HepG2 (cell line): ENCODE data around the gene RPL35A. TPM values are rescaled to one million over a fixed set of nuclear protein-coding genes. Genes with fewer than 3 reads are reported as not detected.
A peak's percentile ranks its signal among the peaks of the same experiment; 100 is the strongest.

Experiments used
- ATF1 ChIP-seq: IDR thresholded peaks from 2 replicates; pipeline ENCODE4 v1.6.1; 2016; ENCODE audit warnings: mild to moderate bottlenecking, control low read depth
- ATRX ChIP-seq: sonication (generic); formaldehyde crosslinking; IDR thresholded peaks from 2 replicates; pipeline ENCODE4 v1.4.0; 2020; ENCODE audit warnings: missing genetic modification reagents, borderline replicate concordance
- CTCF ChIP-seq: sonication (generic); formaldehyde crosslinking; IDR thresholded peaks from 2 replicates; pipeline ENCODE4 v1.5.0; 2020; ENCODE audit warnings: mild to moderate bottlenecking, missing genetic modification reagents, moderate library complexity
- E2F1 ChIP-seq: sonication (generic); formaldehyde crosslinking; IDR thresholded peaks from 2 replicates; pipeline ENCODE4 v1.5.0; 2020; ENCODE audit warnings: missing genetic modification reagents
- FOXC1 ChIP-seq: sonication (generic); formaldehyde crosslinking; IDR thresholded peaks from 2 replicates; pipeline ENCODE4 v1.8.0; 2022; ENCODE audit warnings: mild to moderate bottlenecking, missing genetic modification reagents, borderline replicate concordance
- GATAD1 ChIP-seq: IDR thresholded peaks from 2 replicates; pipeline ENCODE4 v1.6.1; 2016; ENCODE audit warnings: missing genetic modification reagents, missing compliant biosample characterization
- KMT2A ChIP-seq: sonication (generic); formaldehyde crosslinking; IDR thresholded peaks from 2 replicates; pipeline ENCODE4 v1.4.0; 2020; ENCODE audit warnings: missing genetic modification reagents
- MEF2D ChIP-seq: sonication (generic); formaldehyde crosslinking; IDR thresholded peaks from 2 replicates; pipeline ENCODE4 v1.5.1; 2020; ENCODE audit warnings: mild to moderate bottlenecking, missing genetic modification reagents
- MLLT10 ChIP-seq: sonication (generic); formaldehyde crosslinking; IDR thresholded peaks from 2 replicates; pipeline ENCODE4 v1.4.0; 2020; ENCODE audit warnings: missing genetic modification reagents
- MXD1 ChIP-seq: sonication (generic); formaldehyde crosslinking; IDR thresholded peaks from 2 replicates; pipeline ENCODE4 v1.4.0; 2020; ENCODE audit warnings: mild to moderate bottlenecking, missing genetic modification reagents
- NFKB2 ChIP-seq: sonication (generic); formaldehyde crosslinking; IDR thresholded peaks from 2 replicates; pipeline ENCODE4 v1.4.0; 2020; ENCODE audit warnings: missing genetic modification reagents, borderline replicate concordance
- NR2C2 ChIP-seq: sonication (generic); formaldehyde crosslinking; IDR thresholded peaks from 2 replicates; pipeline ENCODE4 v1.4.0; 2020; ENCODE audit warnings: missing genetic modification reagents, mild to moderate bottlenecking, moderate library complexity, borderline replicate concordance
- TCF7 ChIP-seq: sonication (generic); IDR thresholded peaks from 2 replicates; pipeline ENCODE4 v1.6.1; 2016; ENCODE audit warnings: antibody characterized with exemption, low read depth
- TERF1 ChIP-seq: sonication (generic); formaldehyde crosslinking; IDR thresholded peaks from 2 replicates; pipeline ENCODE4 v1.8.0; 2022; ENCODE audit warnings: mild to moderate bottlenecking, missing genetic modification reagents, moderate library complexity
- THAP11 ChIP-seq: IDR thresholded peaks from 2 replicates; pipeline ENCODE4 v1.6.1; 2016; ENCODE audit warnings: missing biosample characterization, missing genetic modification reagents
- ZBTB42 ChIP-seq: sonication (generic); formaldehyde crosslinking; IDR thresholded peaks from 2 replicates; pipeline ENCODE4 v1.5.0; 2020; ENCODE audit warnings: mild to moderate bottlenecking, missing genetic modification reagents
- ZMYM4 ChIP-seq: sonication (generic); formaldehyde crosslinking; IDR thresholded peaks from 2 replicates; pipeline ENCODE4 v1.8.1; 2023; ENCODE audit warnings: mild to moderate bottlenecking, missing genetic modification reagents
- ZNF678 ChIP-seq: sonication (generic); formaldehyde crosslinking; IDR thresholded peaks from 2 replicates; pipeline ENCODE4 v1.4.0; 2020; ENCODE audit warnings: mild to moderate bottlenecking, missing genetic modification reagents
- polyA plus RNA-seq, 8 experiments: library from polyadenylated mRNA; depleted of rRNA in 3 of 8; stranded (reverse) in 7 of 8; unstranded in 1 of 8; fragments of >200 nt; fragmentation: Illumina TruSeq in 4 of 8; extraction: Trizol in 4 of 8; gene quantifications; 2 replicates each; pipeline versions ENCODE4 v1.2.1 to v1.2.3, GENCODE V29; 2011 to 2016; ENCODE audit warnings: low read depth in 4 of 8, missing spikeins in 1 of 8, mixed read lengths in 1 of 8; ENCODE audit not compliant: insufficient read depth in 1 of 8
- total RNA-seq, 5 experiments: library from RNA; depleted of rRNA; stranded (reverse); fragments of >200 nt; fragmentation: Illumina TruSeq; extraction: Trizol; gene quantifications; 2 replicates each; pipeline ENCODE4 v1.2.3, GENCODE V29; 2016; ENCODE audit warnings: low read depth in 1 of 5
- TF ChIP-seq, protein P1 (sequence below), 2 experiments: sonication (generic) in 1 of 2; formaldehyde crosslinking in 1 of 2; IDR thresholded peaks; 2 replicates each; pipeline versions ENCODE4 v1.4.0 to v1.6.1; 2016 to 2020; ENCODE audit warnings: borderline replicate concordance in 1 of 2, low read depth in 1 of 2, mild to moderate bottlenecking in 1 of 2, missing genetic modification reagents in 1 of 2

RPL35A gene
- total and polyA plus RNA-seq, 2 of the 13 experiments (the other 11 are each of a cell fraction or from before 2014, with no cell fraction given): 1,001 to 1,582 TPM

GRCh38 chr3:197949778-197950676, at the start of gene RPL35A (continued):
- 0 out of 2 replicates have a peak, but pooled peaks have one; percentile 3 for TF ChIP-seq CTCF (CRISPR knock-in tag)
- peak; percentile 74; the same call in 1 of the 2 replicates for TF ChIP-seq MEF2D (CRISPR knock-in tag)
- no peak for TF ChIP-seq MXD1 (CRISPR knock-in tag)
- TF ChIP-seq KMT2A: peak; percentile 72
- peak; percentile 66 for TF ChIP-seq ZMYM4 (CRISPR knock-in tag)
- peak; percentile 75 for TF ChIP-seq ATF1
- TF ChIP-seq ZNF678 (CRISPR knock-in tag): no peak
- TF ChIP-seq NR2C2 (CRISPR knock-in tag): peak; percentile 48; the same call in 1 of the 2 replicates
- peak; percentile 91 for TF ChIP-seq THAP11 (CRISPR knock-in tag)
- TF ChIP-seq MLLT10 (CRISPR knock-in tag): no peak
- TF ChIP-seq NFKB2: no peak
- no peak for TF ChIP-seq ATRX (CRISPR knock-in tag)
- no peak for TF ChIP-seq ZBTB42
- TF ChIP-seq TCF7: no peak
- TF ChIP-seq, protein P1, sequence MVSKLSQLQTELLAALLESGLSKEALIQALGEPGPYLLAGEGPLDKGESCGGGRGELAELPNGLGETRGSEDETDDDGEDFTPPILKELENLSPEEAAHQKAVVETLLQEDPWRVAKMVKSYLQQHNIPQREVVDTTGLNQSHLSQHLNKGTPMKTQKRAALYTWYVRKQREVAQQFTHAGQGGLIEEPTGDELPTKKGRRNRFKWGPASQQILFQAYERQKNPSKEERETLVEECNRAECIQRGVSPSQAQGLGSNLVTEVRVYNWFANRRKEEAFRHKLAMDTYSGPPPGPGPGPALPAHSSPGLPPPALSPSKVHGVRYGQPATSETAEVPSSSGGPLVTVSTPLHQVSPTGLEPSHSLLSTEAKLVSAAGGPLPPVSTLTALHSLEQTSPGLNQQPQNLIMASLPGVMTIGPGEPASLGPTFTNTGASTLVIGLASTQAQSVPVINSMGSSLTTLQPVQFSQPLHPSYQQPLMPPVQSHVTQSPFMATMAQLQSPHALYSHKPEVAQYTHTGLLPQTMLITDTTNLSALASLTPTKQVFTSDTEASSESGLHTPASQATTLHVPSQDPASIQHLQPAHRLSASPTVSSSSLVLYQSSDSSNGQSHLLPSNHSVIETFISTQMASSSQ (IDR thresholded peaks at IDR 0.05; ENCODE audit: low read depth): peak; percentile 80; the same call in 1 of the 2 replicates
- TF ChIP-seq, protein P1 (CRISPR knock-in tag; IDR thresholded peaks at IDR 0.05; ENCODE audit: borderline replicate concordance): no peak; the same call in 1 of the 2 replicates
- no peak for TF ChIP-seq TERF1
- peak; percentile 70 for TF ChIP-seq E2F1 (CRISPR knock-in tag)
- 0 out of 2 replicates have a peak, but pooled peaks have one; percentile 65 for TF ChIP-seq FOXC1 (CRISPR knock-in tag)
- peak; percentile 87 for TF ChIP-seq GATAD1 (CRISPR knock-in tag)
